Panc1 (cell line): Measurements from ENCODE around the gene PKIB.

Experiments
- POLR2AphosphoS5 ChIP-seq: IDR thresholded peaks from 2 replicates; pipeline ENCODE4 v1.6.1; 2012; ENCODE audit warnings: mild to moderate bottlenecking, low read depth, low read length, moderate library complexity
- TF ChIP-seq, protein P1 (sequence below): fragments of 450-650 bp; IDR thresholded peaks from 2 replicates; pipeline ENCODE4 v1.5.1; 2017; ENCODE audit warnings: mild to moderate bottlenecking

DNA sequence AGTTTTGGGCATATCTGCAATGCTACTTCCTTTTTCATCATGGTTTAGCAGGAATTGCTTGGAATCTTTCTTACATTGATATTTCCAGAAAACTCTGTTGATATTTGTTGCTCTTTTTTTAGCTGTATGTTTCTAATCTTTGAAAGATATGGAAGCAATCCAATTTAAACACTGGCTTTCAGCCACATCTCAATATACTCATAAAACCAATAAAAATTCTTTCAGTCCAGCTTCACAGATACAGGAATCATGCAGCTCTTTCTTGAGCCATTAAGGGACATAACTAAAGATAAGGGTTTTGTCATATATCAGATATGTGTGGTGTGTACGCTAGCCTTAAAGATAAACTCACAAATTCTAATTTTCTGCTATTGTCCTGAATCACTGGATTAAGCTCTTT is 47.4 kb downstream of the PKIB start:
- TF ChIP-seq, protein P1, sequence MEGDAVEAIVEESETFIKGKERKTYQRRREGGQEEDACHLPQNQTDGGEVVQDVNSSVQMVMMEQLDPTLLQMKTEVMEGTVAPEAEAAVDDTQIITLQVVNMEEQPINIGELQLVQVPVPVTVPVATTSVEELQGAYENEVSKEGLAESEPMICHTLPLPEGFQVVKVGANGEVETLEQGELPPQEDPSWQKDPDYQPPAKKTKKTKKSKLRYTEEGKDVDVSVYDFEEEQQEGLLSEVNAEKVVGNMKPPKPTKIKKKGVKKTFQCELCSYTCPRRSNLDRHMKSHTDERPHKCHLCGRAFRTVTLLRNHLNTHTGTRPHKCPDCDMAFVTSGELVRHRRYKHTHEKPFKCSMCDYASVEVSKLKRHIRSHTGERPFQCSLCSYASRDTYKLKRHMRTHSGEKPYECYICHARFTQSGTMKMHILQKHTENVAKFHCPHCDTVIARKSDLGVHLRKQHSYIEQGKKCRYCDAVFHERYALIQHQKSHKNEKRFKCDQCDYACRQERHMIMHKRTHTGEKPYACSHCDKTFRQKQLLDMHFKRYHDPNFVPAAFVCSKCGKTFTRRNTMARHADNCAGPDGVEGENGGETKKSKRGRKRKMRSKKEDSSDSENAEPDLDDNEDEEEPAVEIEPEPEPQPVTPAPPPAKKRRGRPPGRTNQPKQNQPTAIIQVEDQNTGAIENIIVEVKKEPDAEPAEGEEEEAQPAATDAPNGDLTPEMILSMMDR, result no peak
- TF ChIP-seq POLR2AphosphoS5, result no peak
